ENCODE results near the gene GDPGP1. TPM values are rescaled to one million over a fixed set of nuclear protein-coding genes. Genes with fewer than 3 reads are reported as not detected.

The GDPGP1 gene
- total RNA-seq, 1 experiment from 2014 or later, result 15.1 TPM

GRCh38 chr15:90225504-90226234 lies 8.3 kb upstream of the GDPGP1 start:
- no peak for DNase-seq (ENCODE audit: low spot score)

DNA sequence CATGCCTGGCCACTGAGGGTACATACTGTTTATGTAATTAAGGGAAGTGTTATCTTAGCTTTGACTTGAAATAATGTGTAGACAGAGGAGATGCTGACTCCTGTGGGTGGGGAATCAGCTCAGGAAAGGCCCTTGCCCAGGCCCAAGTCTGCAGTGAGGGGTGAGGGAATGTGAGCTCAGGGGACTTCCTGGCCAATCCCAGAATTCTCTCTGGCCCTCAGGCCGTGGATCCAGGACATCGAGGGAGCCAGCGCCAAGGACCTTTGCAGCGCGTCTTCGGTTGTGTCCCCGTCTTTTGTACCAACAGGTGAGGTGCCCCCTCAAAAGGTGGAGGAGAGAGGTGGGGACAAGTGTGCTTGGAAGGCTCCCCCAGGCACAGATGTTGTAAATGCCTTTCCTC lies 6.7 kb upstream of the GDPGP1 start:
- no peak for DNase-seq (ENCODE audit: low spot score)

DNA sequence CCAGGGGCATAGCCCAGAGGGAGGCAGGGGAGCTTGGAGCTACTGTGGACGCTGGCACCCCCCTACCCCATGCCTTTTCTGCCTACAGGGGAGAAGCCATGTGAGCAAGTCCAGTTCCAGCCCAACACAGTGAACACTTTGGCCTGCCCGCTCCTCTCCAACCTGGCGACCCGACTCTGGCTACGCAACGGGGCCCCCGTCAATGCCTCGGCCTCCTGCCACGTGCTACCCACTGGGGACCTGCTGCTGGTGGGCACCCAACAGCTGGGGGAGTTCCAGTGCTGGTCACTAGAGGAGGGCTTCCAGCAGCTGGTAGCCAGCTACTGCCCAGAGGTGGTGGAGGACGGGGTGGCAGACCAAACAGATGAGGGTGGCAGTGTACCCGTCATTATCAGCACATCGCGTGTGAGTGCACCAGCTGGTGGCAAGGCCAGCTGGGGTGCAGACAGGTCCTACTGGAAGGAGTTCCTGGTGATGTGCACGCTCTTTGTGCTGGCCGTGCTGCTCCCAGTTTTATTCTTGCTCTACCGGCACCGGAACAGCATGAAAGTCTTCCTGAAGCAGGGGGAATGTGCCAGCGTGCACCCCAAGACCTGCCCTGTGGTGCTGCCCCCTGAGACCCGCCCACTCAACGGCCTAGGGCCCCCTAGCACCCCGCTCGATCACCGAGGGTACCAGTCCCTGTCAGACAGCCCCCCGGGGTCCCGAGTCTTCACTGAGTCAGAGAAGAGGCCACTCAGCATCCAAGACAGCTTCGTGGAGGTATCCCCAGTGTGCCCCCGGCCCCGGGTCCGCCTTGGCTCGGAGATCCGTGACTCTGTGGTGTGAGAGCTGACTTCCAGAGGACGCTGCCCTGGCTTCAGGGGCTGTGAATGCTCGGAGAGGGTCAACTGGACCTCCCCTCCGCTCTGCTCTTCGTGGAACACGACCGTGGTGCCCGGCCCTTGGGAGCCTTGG lies 5.9 kb upstream of the GDPGP1 start:
- no peak for DNase-seq (ENCODE audit: low spot score)

- DNase-seq (ENCODE audit: low spot score), result no peak
These were observed 5.0 kb upstream of the GDPGP1 start for GRCh38 chr15:90228960-90229359.

DNA sequence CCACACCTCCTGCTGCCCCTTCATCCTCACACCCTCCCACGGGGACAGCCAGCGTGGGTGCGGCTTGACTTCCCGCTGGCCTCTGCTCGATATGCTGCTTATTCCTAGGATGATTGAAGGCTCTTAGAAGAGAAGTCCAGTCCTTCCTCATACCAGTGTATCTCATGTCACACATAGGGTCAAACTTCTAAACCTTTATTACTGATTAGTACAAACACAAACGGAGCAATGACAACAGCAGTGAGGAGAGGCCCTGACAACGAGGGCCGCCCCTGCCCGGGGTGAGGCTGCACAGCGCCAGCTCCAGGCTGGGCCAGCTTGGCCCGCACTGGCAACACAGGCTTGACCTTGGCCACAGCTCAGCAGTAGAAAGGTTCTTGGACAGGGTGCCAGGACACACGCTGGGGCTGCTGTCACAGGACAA lies 3.9 kb upstream of the GDPGP1 start:
- peak; percentile 54 for DNase-seq (ENCODE audit: low spot score)

DNA sequence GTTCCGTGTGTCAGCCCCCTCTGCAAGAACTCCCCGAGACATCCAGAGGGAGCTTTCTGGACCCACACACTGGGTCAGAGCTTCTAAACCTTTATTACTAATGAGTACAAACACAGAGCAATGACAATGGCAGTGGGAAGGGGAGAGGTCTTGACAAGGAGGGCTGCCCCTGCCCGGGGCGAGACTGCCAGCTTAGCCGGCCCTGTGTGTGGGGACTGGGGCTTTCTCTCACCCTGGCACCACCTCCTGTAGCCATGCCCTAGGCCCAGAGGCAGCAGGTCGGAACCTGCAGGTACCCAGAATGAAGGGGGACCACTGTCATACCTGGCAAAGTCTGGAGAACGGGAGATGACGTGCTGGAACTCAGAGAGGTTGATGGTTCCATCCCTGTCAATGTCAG lies 3.4 kb upstream of the GDPGP1 start:
- DNase-seq (ENCODE audit: low spot score), result no peak

- no peak for DNase-seq (ENCODE audit: low spot score)
These were observed 2.7 kb upstream of the GDPGP1 start for GRCh38 chr15:90231028-90232017.

DNA sequence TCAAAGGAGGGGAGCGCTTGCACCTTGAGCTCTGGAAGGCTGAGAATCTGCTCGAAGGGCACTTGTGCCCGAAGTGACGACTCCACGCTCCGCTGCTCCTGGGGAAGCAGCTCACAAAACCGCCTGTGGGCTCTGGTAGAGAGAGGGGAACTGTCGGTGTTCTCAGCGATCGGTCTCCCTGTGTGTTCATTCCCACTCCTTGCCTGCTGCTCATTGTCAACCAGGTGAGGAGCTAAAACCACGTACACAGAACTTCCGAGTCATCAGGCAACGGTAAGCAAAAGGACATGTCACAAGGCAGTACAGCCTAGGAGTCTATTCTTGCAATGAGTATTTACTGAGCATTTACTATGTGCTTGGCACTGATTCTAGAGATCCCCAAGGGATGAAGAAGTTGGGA lies 1.8 kb upstream of the GDPGP1 start:
- DNase-seq (ENCODE audit: low spot score), result peak; percentile 33

GRCh38 chr15:90232941-90233386 lies 1.0 kb upstream of the GDPGP1 start:
- DNase-seq (ENCODE audit: low spot score), result no peak

GRCh38 chr15:90233387-90234095 lies 468 bp upstream of the GDPGP1 start, which contains the start of gene CIB1:
Gene CIB1 (minus strand): TSS chr15:90233941. CDS start chr15:90233885, 56 bp downstream.
- peak; percentile 99 for DNase-seq (ENCODE audit: low spot score)

DNA sequence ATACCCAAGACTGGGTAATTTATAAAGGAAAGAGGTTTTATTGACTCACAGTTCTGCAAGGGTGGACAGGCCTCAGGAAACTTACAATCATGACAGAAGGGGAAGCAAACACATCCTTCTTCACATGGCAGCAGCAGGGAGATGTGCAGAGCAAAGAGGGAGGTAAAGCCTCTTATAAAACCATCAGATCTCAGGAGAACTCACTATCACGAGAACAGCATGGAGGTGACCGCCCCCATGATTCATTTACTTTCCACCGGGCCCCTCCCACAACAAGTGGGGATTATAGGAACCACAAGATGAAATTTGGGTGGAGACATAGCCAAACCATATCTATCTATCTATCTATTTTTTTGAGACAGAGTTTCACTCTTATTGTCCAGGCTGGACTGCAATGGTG lies 5.4 kb downstream of the GDPGP1 start:
- no peak for DNase-seq (ENCODE audit: low spot score)

- no peak for DNase-seq (ENCODE audit: low spot score)
These were observed 6.8 kb downstream of the GDPGP1 start for GRCh38 chr15:90240856-90241255.

- DNase-seq (ENCODE audit: low spot score), result no peak
These were observed 7.6 kb downstream of the GDPGP1 start for GRCh38 chr15:90241343-90242192.

DNA sequence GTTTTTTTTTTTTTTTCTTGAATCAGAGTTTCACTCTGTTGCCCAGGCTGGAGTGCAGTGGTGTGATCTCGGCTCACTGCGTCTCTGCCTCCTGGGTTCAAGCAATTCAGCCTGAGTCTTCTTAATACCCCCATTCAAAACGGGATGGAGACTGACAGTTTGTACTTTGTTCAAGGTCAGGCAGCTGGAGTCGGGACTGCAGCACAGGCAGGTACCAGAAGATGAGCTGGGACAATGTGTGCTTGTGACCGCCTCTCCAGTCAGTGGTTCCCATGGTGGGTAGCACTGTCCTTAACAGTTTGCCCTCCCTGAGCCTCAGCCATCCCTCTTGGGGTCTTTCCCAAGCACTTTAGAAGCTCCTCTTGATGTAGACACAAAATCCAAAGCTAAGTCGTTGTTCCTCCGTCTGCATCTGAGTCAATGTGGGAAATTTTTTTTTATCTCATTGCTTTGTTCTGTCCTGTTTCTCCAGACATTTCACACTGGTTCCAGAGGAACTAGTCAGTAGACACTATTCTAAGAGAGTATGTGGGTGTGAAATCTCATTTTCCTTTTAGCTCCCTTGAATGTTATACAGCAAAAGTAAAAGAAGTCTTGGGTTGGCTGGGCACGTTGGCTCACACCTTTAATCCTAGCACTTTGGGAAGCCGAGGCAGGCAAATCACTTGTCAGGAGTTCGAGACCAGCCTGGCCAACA lies 10.1 kb downstream of the GDPGP1 start:
- DNase-seq (ENCODE audit: low spot score), result no peak

DNA sequence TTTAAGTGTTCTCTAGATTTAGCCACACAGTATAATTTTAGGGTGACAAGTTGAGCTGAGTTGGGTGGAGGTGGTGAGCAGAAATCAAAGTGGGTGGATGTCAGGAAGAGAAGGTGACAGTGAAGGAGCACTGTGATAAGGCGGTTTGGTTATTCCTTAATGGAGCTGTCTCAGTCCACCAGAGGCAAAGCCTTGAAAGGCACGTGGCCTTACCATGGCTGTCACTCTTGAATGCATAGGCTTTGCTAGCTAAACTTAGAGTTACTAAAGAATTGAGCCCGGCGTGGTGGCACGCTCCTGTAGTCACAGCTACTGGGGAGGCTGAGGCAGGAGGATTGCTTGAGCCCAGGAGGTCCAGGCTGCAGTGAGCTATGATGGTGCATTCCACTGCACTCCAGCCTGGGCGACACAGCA lies 14.8 kb downstream of the GDPGP1 start:
- no peak for DNase-seq (ENCODE audit: low spot score)

GRCh38 chr15:90249203-90249863 lies 15.3 kb downstream of the GDPGP1 start, which contains the start of gene TTLL13:
Gene TTLL13 (plus strand): TSS chr15:90249556. CDS start chr15:90250631, 1,075 bp downstream.
- peak; percentile 97 for DNase-seq (ENCODE audit: low spot score)

DNA sequence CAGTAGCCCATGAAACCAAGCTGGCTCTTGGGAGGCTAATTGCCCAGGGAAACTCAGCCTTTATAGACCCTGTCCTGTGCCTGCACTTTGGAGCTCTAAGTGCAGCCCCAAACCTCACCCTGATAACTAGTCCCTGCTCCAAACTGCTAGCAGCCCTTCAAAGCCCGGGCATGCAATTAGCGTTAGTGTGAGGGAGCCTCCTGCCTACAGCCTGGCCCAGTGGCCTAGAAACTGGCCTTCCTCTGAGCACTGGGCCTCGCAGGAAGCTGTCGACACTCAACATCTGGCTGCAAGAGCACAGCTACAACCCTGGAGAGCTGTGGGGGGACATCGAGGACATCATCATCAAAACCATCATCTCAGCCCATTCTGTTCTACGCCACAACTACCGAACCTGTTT lies 23.8 kb downstream of the GDPGP1 start:
- no peak for DNase-seq (ENCODE audit: low spot score)

GRCh38 chr15:90259524-90259923 lies 25.5 kb downstream of the GDPGP1 start:
- no peak for DNase-seq (ENCODE audit: low spot score)
